Upper lobe of right lung (tissue), 1 donor: ENCODE data around the gene ELOVL5. TPM values are rescaled to one million over a fixed set of nuclear protein-coding genes. Genes with fewer than 3 reads are reported as not detected.
"Not testable (repeated sequence)": the region's sequence is repeated elsewhere in the genome, so short reads cannot be mapped to it uniquely, and the experiment has no call there.

Source experiments
- ATAC-seq: fragments of 200-7000 bp; cut with Tn5 transposase; one replicate; pipeline ENCODE4 v1.9.1; 2020; ENCODE audit warnings: mild to moderate bottlenecking, moderate library complexity
- DNase-seq: peaks from one replicate; pipeline ENCODE4 v3.0.0-alpha.2; 2020
- H3K27ac ChIP-seq: fragments of 200-600 bp; one replicate; pipeline ENCODE4 v1.8.0; 2022
- H3K27me3 ChIP-seq: fragments of 200-600 bp; one replicate; pipeline ENCODE4 v1.8.0; 2022; ENCODE audit warnings: mild to moderate bottlenecking
- H3K36me3 ChIP-seq: fragments of 200-600 bp; one replicate; pipeline ENCODE4 v1.8.0; 2022
- H3K4me1 ChIP-seq: fragments of 200-600 bp; one replicate; pipeline ENCODE4 v1.8.0; 2022
- H3K4me3 ChIP-seq: fragments of 200-600 bp; one replicate; pipeline ENCODE4 v1.8.0; 2022; ENCODE audit warnings: mild to moderate bottlenecking
- H3K9me3 ChIP-seq: fragments of 200-600 bp; one replicate; pipeline ENCODE4 v1.8.0; 2022
- intact Hi-C: fragments of 100-400 bp; cut with DNase I; formaldehyde crosslinking; loops from one replicate; pipeline ENCODE4 v1.11.0; 2022
- total RNA-seq: library from RNA; stranded (reverse); fragmentation: NEBNext Ultra II Directional; extraction: Animal tissue kit (Norgen Biotek cat#: 25700); gene quantifications from one replicate; pipeline ENCODE4 v1.2.1, GENCODE V29; 2021
- TF ChIP-seq, protein P1 (sequence below): fragments of 200-600 bp; IDR thresholded peaks from one replicate; pipeline ENCODE4 v1.8.0; 2022; ENCODE audit warnings: antibody characterized with exemption
- donor health status: DM: no; HTN: yes; CAD: no; lungs with severe emphysema.

Gene ELOVL5
- total RNA-seq, 1 donor from 2014 or later, result 80.4 TPM

DNA sequence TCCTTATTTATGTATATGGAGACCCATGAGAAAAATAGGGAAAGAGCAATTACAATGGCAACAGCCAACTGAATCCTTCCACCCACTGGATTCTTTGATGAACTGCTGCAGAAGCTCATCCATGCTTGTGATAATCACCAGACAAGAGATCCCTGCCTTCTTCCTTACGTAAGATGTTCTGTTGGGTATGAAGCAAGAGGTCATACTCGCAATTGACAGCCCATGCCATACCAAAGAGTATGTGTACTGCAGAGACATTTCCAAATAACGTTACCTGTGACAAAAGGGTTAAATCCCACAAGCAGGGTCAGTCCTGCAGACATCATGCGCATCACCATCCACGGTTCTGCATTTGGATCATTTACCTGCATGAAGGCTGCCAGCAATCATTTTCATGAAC is 27.8 kb downstream of the ELOVL5 start:
- DNase-seq (no peak), ATAC-seq (peak; percentile 68)
- H3K9me3 ChIP-seq, result no peaks in the 10 kb centered on the region
- H3K36me3 ChIP-seq, result no peaks in the 10 kb centered on the region
- H3K4me1 ChIP-seq, result peaks cover 27% of the 10 kb centered on the region
- intact Hi-C loops, result no loop called here
- no peak overlapping the region for H3K4me3 ChIP-seq
- no peaks in the 10 kb centered on the region for H3K27me3 ChIP-seq
- no peak overlapping the region for H3K27ac ChIP-seq
- TF ChIP-seq, protein P1, sequence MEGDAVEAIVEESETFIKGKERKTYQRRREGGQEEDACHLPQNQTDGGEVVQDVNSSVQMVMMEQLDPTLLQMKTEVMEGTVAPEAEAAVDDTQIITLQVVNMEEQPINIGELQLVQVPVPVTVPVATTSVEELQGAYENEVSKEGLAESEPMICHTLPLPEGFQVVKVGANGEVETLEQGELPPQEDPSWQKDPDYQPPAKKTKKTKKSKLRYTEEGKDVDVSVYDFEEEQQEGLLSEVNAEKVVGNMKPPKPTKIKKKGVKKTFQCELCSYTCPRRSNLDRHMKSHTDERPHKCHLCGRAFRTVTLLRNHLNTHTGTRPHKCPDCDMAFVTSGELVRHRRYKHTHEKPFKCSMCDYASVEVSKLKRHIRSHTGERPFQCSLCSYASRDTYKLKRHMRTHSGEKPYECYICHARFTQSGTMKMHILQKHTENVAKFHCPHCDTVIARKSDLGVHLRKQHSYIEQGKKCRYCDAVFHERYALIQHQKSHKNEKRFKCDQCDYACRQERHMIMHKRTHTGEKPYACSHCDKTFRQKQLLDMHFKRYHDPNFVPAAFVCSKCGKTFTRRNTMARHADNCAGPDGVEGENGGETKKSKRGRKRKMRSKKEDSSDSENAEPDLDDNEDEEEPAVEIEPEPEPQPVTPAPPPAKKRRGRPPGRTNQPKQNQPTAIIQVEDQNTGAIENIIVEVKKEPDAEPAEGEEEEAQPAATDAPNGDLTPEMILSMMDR, result no peak

DNA sequence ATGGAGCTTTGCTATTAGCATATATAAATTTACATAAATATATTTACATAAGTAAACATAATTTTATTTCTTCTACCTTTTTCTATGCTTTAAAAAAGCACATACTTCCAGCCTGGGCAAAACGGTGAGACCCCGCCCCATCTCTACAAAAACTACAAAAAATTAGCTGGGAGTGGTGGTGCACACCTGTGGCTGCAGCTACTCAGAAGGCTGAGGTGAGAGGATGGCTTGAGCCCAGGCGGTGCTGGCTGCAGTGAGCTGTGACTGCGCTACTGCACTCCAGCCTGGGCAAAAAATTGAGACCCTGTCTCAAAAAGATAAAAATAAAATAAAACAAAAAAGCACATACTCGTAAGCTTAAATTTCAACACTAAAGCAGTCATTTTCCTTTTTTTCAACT is 30.3 kb downstream of the ELOVL5 start:
- TF ChIP-seq, protein P1, result no peak
- no peak overlapping the region for H3K4me3 ChIP-seq
- H3K27ac ChIP-seq, result no peak overlapping the region
- H3K27me3 ChIP-seq, result no peaks in the 10 kb centered on the region
- H3K9me3 ChIP-seq, result no peaks in the 10 kb centered on the region
- H3K36me3 ChIP-seq, result no peaks in the 10 kb centered on the region
- intact Hi-C loops, result no loop called here
- peaks cover 31% of the 10 kb centered on the region for H3K4me1 ChIP-seq
- no peak for ATAC-seq
- DNase-seq, result no peak

DNA sequence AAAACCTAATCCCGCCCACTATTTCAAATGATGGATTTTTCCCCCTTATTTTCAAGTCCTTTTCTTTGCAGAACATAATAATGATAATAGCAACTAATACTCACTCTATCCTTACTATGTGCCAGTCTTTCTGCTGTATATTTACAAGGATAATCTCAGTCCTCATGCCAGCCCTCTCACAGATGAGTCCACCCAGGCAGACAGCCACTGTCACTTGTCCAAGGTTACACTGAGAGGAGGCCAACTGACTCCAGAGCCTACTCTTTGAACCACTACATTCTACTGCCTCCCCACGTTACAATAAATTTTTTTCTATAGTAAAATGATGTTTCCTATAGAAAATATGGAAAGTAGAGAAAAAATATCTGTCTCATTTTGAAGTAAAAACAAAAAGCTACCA is 30.9 kb downstream of the ELOVL5 start:
- no peaks in the 10 kb centered on the region for H3K27me3 ChIP-seq
- H3K9me3 ChIP-seq, result no peaks in the 10 kb centered on the region
- TF ChIP-seq, protein P1, result no peak
- H3K4me3 ChIP-seq, result no peak overlapping the region
- DNase-seq (no peak), ATAC-seq (no peak)
- H3K36me3 ChIP-seq, result no peaks in the 10 kb centered on the region
- peaks cover 33% of the 10 kb centered on the region for H3K4me1 ChIP-seq
- no peak overlapping the region for H3K27ac ChIP-seq
- intact Hi-C loops, result no loop called here

DNA sequence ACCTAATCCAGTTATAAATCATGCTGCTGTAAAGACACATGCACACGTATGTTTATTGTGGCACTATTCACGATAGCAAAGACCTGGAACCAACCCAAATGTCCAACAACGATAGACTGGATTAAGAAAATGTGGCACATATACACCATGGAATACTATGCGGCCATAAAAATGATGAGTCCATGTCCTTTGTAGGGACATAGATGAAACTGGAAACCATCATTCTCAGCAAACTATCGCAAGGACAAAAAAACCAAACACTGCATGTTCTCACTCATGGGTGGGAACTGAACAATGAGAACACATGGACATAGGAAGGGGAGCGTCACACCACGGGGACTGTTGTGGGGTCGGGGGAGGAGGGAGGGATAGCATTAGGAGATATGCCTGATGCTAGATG is 31.5 kb downstream of the ELOVL5 start:
- H3K36me3 ChIP-seq, intact Hi-C loops, H3K27ac ChIP-seq, H3K27me3 ChIP-seq, DNase-seq, H3K9me3 ChIP-seq, ATAC-seq, H3K4me3 ChIP-seq: not testable (repeated sequence)
- H3K4me1 ChIP-seq, result peaks cover 27% of the 10 kb centered on the region

DNA sequence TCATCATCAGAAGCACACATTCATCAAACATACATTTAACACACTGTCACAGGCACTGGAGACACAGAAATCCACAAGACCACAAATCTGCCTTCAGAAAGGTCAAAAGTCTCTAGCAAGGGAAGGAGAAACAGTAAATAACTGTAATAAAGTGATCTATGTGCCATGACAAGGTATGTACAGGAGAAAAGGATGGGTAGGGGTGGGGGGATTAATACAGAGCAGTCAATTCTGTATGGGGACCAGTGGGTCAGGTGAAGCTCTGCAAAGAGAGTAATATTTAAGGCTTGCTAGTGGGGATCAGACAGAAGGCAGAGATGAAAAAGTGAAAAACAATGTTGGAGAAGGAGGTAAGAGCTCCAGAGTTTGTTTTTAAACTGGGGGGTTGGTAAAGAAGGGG is 32.6 kb downstream of the ELOVL5 start:
- Histone ChIP-seq H3K9me3 (no peaks in the 10 kb centered on the region), H3K4me3 (no peak overlapping the region), H3K27ac (no peak overlapping the region), H3K4me1 (peaks cover 16% of the 10 kb centered on the region), H3K36me3 (no peaks in the 10 kb centered on the region), H3K27me3 (no peaks in the 10 kb centered on the region)
- TF ChIP-seq, protein P1, result no peak
- no peak for ATAC-seq
- DNase-seq, result no peak
- intact Hi-C loops, result no loop called here

GRCh38 chr6:53315086-53315724 is 33.5 kb downstream of the ELOVL5 start:
- H3K4me3 ChIP-seq, result no peak overlapping the region
- H3K27me3 ChIP-seq, result no peaks in the 10 kb centered on the region
- DNase-seq (no peak), ATAC-seq (no peak)
- no peaks in the 10 kb centered on the region for H3K36me3 ChIP-seq
- TF ChIP-seq, protein P1, result no peak
- H3K9me3 ChIP-seq, result no peaks in the 10 kb centered on the region
- intact Hi-C loops, result no loop called here
- H3K4me1 ChIP-seq, result peaks cover 10% of the 10 kb centered on the region
- H3K27ac ChIP-seq, result no peak overlapping the region
